Colonic mucosa (tissue), 4 donors: ENCODE measurements around the gene RAB35. TPM values are rescaled to one million over a fixed set of nuclear protein-coding genes. Genes with fewer than 3 reads are reported as not detected.

Source experiments
- DNase-seq: peaks from one replicate; pipeline ENCODE4 v3.0.0-alpha.2; 2020
- H3K27ac ChIP-seq: fragments of 200-600 bp; one replicate; pipeline ENCODE4 v1.8.0; 2021
- H3K27me3 ChIP-seq: fragments of 200-600 bp; one replicate; pipeline ENCODE4 v1.8.0; 2021
- H3K36me3 ChIP-seq: fragments of 200-600 bp; one replicate; pipeline ENCODE4 v1.8.0; 2021
- H3K4me1 ChIP-seq: fragments of 200-600 bp; one replicate; pipeline ENCODE4 v1.8.0; 2021; ENCODE audit warnings: mild to moderate bottlenecking
- H3K4me3 ChIP-seq: fragments of 200-600 bp; one replicate; pipeline ENCODE4 v1.8.0; 2021
- H3K9ac ChIP-seq, 2 donors: one replicate each; pipeline ENCODE4 v1.7.0; 2013; ENCODE audit warnings: control low read depth in 2 of 2, low read depth in 2 of 2, low read length in 2 of 2
- H3K9me3 ChIP-seq: fragments of 200-600 bp; one replicate; pipeline ENCODE4 v1.8.0; 2021
- intact Hi-C: fragments of 100-400 bp; cut with DNase I; formaldehyde crosslinking; loops from one replicate; pipeline ENCODE4 v1.14.1; 2022
- total RNA-seq, 2 donors: library from RNA; stranded (reverse); fragmentation: NEBNext Ultra II Directional in 1 of 2; extraction: Animal tissue kit (Norgen Biotek cat#: 25700) in 1 of 2; gene quantifications; one replicate each; pipeline ENCODE4 v1.2.1, GENCODE V29; 2021
- TF ChIP-seq, protein P1 (sequence below): fragments of 200-600 bp; IDR thresholded peaks from one replicate; pipeline ENCODE4 v1.8.0; 2022; ENCODE audit warnings: antibody characterized with exemption, mild to moderate bottlenecking
- donor health status: healthy.
- donor health status: DM: no; HTN: no; CAD: no.
- donor health status: DM: no; HTN: no; CAD: no.

RAB35 gene
- total RNA-seq, 2 donors from 2014 or later, result 46.4 to 61.9 TPM

DNA sequence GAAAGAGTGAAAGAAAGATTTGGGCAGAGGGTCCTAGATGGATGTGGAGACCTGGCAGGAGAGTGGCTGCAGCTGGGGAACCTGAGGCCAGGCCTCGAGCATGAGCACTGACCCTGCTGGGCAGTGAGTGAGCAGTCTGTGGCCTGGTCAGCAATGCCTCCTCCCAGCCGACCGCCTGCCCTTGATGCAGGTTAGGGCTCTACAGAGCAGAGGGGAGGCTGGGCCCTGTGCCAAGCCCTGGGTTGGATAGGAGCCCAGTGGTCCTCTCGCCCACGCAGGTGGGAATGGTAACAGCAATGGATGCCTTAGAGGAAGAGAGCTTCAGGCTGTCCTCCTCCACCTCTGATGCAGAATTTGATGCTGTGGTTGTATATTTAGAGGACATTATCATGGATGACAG is 59.8 kb downstream of the RAB35 start:
- Histone ChIP-seq H3K27me3 (no peaks in the 10 kb centered on the region), H3K9ac (no peak overlapping the region), H3K4me1 (no peaks in the 10 kb centered on the region), H3K27ac (no peak overlapping the region), H3K36me3 (no peaks in the 10 kb centered on the region), H3K9me3 (no peaks in the 10 kb centered on the region), H3K4me3 (no peak overlapping the region)
- intact Hi-C loops, result no loop called here
- no peak for DNase-seq
- TF ChIP-seq, protein P1, sequence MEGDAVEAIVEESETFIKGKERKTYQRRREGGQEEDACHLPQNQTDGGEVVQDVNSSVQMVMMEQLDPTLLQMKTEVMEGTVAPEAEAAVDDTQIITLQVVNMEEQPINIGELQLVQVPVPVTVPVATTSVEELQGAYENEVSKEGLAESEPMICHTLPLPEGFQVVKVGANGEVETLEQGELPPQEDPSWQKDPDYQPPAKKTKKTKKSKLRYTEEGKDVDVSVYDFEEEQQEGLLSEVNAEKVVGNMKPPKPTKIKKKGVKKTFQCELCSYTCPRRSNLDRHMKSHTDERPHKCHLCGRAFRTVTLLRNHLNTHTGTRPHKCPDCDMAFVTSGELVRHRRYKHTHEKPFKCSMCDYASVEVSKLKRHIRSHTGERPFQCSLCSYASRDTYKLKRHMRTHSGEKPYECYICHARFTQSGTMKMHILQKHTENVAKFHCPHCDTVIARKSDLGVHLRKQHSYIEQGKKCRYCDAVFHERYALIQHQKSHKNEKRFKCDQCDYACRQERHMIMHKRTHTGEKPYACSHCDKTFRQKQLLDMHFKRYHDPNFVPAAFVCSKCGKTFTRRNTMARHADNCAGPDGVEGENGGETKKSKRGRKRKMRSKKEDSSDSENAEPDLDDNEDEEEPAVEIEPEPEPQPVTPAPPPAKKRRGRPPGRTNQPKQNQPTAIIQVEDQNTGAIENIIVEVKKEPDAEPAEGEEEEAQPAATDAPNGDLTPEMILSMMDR, result no peak

GRCh38 chr12:120055231-120056000 is 61.1 kb downstream of the RAB35 start:
- no peaks in the 10 kb centered on the region for H3K9me3 ChIP-seq
- H3K27ac ChIP-seq, result no peak overlapping the region
- TF ChIP-seq, protein P1, result no peak

DNA sequence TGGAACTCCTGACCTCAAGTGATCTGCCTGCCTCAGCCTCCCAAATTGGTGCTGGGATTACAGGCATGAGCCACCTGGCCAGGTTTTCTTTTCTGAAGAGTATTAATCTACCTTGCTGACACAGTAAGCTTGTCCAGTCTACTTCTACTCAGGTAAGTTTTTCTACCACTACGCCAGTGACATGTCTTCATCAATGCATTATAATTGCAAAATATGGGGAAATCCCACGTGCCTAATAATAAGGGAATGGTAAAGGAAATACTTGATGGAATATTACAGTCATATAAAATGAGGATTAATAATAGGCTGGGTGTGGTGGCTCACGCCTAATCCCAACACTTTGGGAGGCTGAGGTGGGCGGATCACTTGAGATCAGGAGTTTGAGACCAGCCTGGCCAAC is 62.3 kb downstream of the RAB35 start:
- H3K9me3 ChIP-seq, result no peaks in the 10 kb centered on the region
- no peak for DNase-seq
- intact Hi-C loops, result no loop called here
- H3K27me3 ChIP-seq, result no peaks in the 10 kb centered on the region
- no peak overlapping the region for H3K27ac ChIP-seq
- H3K4me1 ChIP-seq, result no peaks in the 10 kb centered on the region
- no peak overlapping the region for H3K9ac ChIP-seq
- TF ChIP-seq, protein P1, result no peak
- H3K4me3 ChIP-seq, result no peak overlapping the region
- no peaks in the 10 kb centered on the region for H3K36me3 ChIP-seq

More at GRCh38 chr12:120055231-120056000, 61.1 kb downstream of the RAB35 start:
- Histone ChIP-seq H3K4me3 (no peak overlapping the region), H3K27me3 (no peaks in the 10 kb centered on the region), H3K4me1 (no peaks in the 10 kb centered on the region), H3K36me3 (no peaks in the 10 kb centered on the region), H3K9ac (no peak overlapping the region)
- intact Hi-C loops, result no loop called here
- DNase-seq, result no peak

- TF ChIP-seq, protein P1, result no peak
- Histone ChIP-seq H3K4me1 (no peaks in the 10 kb centered on the region), H3K4me3 (no peak overlapping the region), H3K9me3 (no peaks in the 10 kb centered on the region), H3K27ac (no peak overlapping the region), H3K9ac (no peak overlapping the region), H3K36me3 (no peaks in the 10 kb centered on the region), H3K27me3 (no peaks in the 10 kb centered on the region)
- no peak for DNase-seq
- intact Hi-C loops, result no loop called here
Observed at GRCh38 chr12:120051535-120051934, 65.0 kb downstream of the RAB35 start.

DNA sequence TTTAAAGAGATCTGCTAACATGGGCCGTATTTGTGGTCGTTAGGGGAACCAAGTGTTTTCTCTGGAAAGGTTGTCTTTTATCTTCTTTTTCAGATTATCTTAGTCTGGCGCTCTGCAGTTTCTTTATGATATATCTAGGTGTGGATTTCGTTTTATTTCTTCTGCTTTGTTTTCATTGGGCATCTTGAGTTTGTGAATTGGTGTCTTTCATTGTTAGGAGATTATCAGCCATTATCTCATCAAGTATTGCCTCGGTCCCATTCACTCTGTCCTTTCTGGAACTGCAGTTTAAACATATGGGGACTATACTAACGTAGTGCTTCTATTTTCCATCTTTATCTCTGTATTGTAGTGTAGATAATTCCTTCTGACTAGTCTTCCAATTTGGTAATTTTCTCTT is 67.1 kb downstream of the RAB35 start:
- Histone ChIP-seq H3K4me1 (no peaks in the 10 kb centered on the region), H3K9me3 (no peaks in the 10 kb centered on the region), H3K36me3 (no peaks in the 10 kb centered on the region), H3K27ac (no peak overlapping the region), H3K4me3 (no peak overlapping the region), H3K27me3 (no peaks in the 10 kb centered on the region), H3K9ac (no peak overlapping the region)
- DNase-seq, result no peak
- TF ChIP-seq, protein P1, result no peak
- intact Hi-C loops, result no loop called here
